HG03159 (cell line): ENCODE measurements around the gene KLF17.

ENCODE experiments used
- ATAC-seq: cut with Tn5 transposase; IDR thresholded peaks from one replicate; pipeline ENCODE4 v1.9.1; 2021; ENCODE audit warnings: mild to moderate bottlenecking, moderate library complexity; ENCODE audit not compliant: unreplicated experiment

Gene KLF17

GRCh38 chr1:44151808-44152207 is 33.2 kb downstream of the KLF17 start:
- no peak for ATAC-seq

GRCh38 chr1:44152692-44153091 is 34.1 kb downstream of the KLF17 start:
- ATAC-seq, result no peak

- no peak for ATAC-seq
Measured at GRCh38 chr1:44154049-44154448, 35.4 kb downstream of the KLF17 start.

DNA sequence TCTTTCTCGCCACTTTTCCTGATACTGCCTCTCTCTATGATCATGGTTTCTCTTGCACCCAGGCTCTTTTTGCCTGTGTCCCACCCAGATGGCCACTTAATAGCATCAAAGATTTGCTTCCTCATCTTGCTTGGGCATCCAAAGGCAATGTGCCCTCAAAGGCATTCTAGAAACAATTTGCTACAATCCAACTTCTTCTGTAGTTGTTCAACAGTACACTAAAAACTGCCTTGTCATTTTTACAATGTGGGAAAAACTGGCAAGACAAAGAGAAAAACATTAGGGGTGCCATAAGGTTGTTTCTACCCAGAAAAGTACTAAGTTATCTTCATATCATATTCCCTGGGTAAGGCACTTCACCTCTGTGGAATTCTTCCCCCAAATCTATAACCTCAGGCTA is 39.3 kb downstream of the KLF17 start:
- ATAC-seq, result no peak

GRCh38 chr1:44158871-44159270 is 40.2 kb downstream of the KLF17 start:
- no peak for ATAC-seq

DNA sequence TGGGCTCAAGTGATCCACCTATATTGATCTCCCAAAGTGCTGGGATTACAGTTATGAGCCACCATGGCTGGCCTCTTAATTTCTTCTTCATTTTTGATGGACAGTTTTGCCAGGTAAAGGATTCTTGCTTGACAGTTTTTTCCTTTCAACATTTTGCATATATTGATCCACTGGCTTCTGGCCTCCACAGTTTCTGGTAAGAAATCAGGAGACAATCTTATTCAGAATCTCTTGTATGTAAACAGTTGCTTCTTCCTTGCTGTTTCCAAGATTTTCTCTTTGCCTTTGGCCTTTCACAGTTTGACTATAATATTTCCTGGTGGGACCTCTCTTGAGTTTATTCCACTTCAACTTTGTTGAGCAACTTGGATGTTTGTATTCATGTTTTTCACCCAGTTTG is 42.9 kb downstream of the KLF17 start:
- ATAC-seq, result no peak

GRCh38 chr1:44168520-44169098 is 50.0 kb downstream of the KLF17 start:
- no peak for ATAC-seq

GRCh38 chr1:44170281-44170823 is 51.7 kb downstream of the KLF17 start:
- ATAC-seq, result no peak

DNA sequence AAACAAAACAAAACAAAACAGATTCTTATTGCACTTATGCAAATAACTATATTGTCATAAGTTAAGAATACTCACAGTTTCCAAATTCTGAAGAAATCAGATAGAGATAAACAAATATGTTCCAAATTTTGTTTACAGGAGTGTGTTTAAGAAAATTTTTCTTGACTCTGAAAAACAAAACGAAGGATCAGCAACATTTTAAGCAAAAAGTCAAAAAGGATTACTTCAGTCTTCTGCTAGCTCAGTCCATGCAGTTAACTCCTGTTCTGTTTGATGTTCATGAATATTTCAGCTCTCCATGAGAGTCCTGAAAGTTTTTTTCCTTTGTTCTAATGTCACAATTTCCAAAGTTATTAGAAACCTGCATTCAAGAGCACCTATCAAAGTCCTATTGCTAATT is 56.0 kb downstream of the KLF17 start:
- ATAC-seq, result no peak
